ENCODE results near the gene KIAA0040.

Gene KIAA0040

DNA sequence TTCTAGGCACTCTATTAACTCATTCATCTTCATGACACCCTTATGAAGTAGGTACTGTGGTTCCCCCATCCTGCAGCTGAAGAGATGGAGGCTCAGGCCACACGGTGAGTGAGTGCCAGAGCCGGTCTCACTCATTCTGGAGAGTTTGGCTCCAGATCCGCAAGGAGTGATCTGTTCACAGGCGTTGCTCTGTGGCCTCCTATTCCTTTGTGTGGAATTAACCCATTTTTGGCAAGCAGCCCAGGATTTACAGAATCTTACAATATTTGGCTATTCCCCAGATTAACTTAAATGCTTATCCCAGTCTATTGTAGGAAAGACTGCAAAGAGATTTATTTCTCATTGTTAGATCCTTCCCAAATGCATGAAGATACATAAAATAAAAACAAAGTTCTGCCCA is 29.6 kb downstream of the KIAA0040 start:
- DNase-seq (ENCODE audit: extremely low spot score): no peak
- TF ChIP-seq, protein P1, sequence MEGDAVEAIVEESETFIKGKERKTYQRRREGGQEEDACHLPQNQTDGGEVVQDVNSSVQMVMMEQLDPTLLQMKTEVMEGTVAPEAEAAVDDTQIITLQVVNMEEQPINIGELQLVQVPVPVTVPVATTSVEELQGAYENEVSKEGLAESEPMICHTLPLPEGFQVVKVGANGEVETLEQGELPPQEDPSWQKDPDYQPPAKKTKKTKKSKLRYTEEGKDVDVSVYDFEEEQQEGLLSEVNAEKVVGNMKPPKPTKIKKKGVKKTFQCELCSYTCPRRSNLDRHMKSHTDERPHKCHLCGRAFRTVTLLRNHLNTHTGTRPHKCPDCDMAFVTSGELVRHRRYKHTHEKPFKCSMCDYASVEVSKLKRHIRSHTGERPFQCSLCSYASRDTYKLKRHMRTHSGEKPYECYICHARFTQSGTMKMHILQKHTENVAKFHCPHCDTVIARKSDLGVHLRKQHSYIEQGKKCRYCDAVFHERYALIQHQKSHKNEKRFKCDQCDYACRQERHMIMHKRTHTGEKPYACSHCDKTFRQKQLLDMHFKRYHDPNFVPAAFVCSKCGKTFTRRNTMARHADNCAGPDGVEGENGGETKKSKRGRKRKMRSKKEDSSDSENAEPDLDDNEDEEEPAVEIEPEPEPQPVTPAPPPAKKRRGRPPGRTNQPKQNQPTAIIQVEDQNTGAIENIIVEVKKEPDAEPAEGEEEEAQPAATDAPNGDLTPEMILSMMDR (IDR thresholded peaks at IDR 0.05; ENCODE audit: control extremely low read depth, extremely low read depth, low read depth, missing control alignments): no peak
- POLR2A ChIA-PET: no interaction called here
- CTCF ChIA-PET: interaction anchor here (1.0 to 5.6 kb wide), 4 partner anchors 8 to 25 kb away, joined by 3 to 37 read pairs (median 24); no protein-coding TSS in a partner anchor

GRCh38 chr1:175158170-175158591 is 34.4 kb downstream of the KIAA0040 start:
- DNase-seq (ENCODE audit: extremely low spot score): no peak
- TF ChIP-seq, protein P1 (IDR thresholded peaks at IDR 0.05; ENCODE audit: control extremely low read depth, extremely low read depth, low read depth, missing control alignments): no peak
- ChIA-PET CTCF (interaction anchor here (1.0 to 4.8 kb wide), 4 partner anchors 12 to 159 kb away, joined by 3 to 44 read pairs (median 14); no protein-coding TSS in a partner anchor), POLR2A (no interaction called here)

- no peak for DNase-seq (ENCODE audit: extremely low spot score)
- POLR2A ChIA-PET: no interaction called here
- TF ChIP-seq, protein P1 (IDR thresholded peaks at IDR 0.05; ENCODE audit: control extremely low read depth, extremely low read depth, low read depth, missing control alignments): no peak
- CTCF ChIA-PET: interaction anchor here (1.6 to 4.0 kb wide), 4 partner anchors 11 to 160 kb away, joined by 3 to 191 read pairs (median 52); no protein-coding TSS in a partner anchor
Observed at GRCh38 chr1:175157200-175157599, 35.4 kb downstream of the KIAA0040 start.

- ChIA-PET POLR2A (no interaction called here), CTCF (interaction anchor here (0.7 to 4.0 kb wide), 29 partner anchors 10 to 602 kb away, joined by 3 to 191 read pairs (median 6); no protein-coding TSS in a partner anchor)
- TF ChIP-seq, protein P1 (IDR thresholded peaks at IDR 0.05; ENCODE audit: control extremely low read depth, extremely low read depth, low read depth, missing control alignments): no peak
- no peak for DNase-seq (ENCODE audit: extremely low spot score)
Observed at GRCh38 chr1:175155936-175156335, 36.6 kb downstream of the KIAA0040 start.

GRCh38 chr1:175155473-175155856 is 37.1 kb downstream of the KIAA0040 start:
- DNase-seq (ENCODE audit: extremely low spot score): no peak
- TF ChIP-seq, protein P1 (IDR thresholded peaks at IDR 0.05; ENCODE audit: control extremely low read depth, extremely low read depth, low read depth, missing control alignments): no peak
- ChIA-PET CTCF (interaction anchor here (0.7 to 4.0 kb wide), 48 partner anchors 10 to 603 kb away, joined by 3 to 191 read pairs (median 5); no protein-coding TSS in a partner anchor), POLR2A (no interaction called here)

- CTCF ChIA-PET: interaction anchor here (0.7 to 4.0 kb wide), 55 partner anchors 9 to 1729 kb away, joined by 3 to 191 read pairs (median 4); no protein-coding TSS in a partner anchor
- peak; percentile 70 for DNase-seq (ENCODE audit: extremely low spot score)
- TF ChIP-seq, protein P1 (IDR thresholded peaks at IDR 0.05; ENCODE audit: control extremely low read depth, extremely low read depth, low read depth, missing control alignments): peak; percentile 88
Observed at GRCh38 chr1:175154629-175155472, 37.7 kb downstream of the KIAA0040 start.

More at GRCh38 chr1:175154629-175155472, 37.7 kb downstream of the KIAA0040 start:
- POLR2A ChIA-PET: no interaction called here

All from GM10248 (cell line).